Neuronal stem cell (in vitro differentiated cells): Measurements from ENCODE around the gene QSOX1.

ENCODE experiments used
- DNase-seq: peaks from one replicate; pipeline ENCODE4 v3.0.0-alpha.2; 2013; ENCODE audit warnings: low spot score
- H2AFZ ChIP-seq: one replicate; pipeline ENCODE4 v1.6.1; 2013; ENCODE audit warnings: mild to moderate bottlenecking, low read length, inconsistent platforms
- H2AK5ac ChIP-seq: 2 replicates; pipeline ENCODE4 v1.6.1; 2013; ENCODE audit warnings: low read depth, mild to moderate bottlenecking, inconsistent platforms, low read length, moderate library complexity, mixed read lengths
- H2BK120ac ChIP-seq: 2 replicates; pipeline ENCODE4 v1.6.1; 2013; ENCODE audit warnings: low read depth, mild to moderate bottlenecking, inconsistent platforms, low read length, moderate library complexity, mixed read lengths
- H2BK12ac ChIP-seq: one replicate; pipeline ENCODE4 v1.6.1; 2013; ENCODE audit warnings: low read length, inconsistent platforms
- H2BK15ac ChIP-seq: 2 replicates; pipeline ENCODE4 v1.6.1; 2013; ENCODE audit warnings: mild to moderate bottlenecking, low read length, inconsistent platforms, mixed read lengths
- H2BK5ac ChIP-seq: one replicate; pipeline ENCODE4 v1.6.1; 2013; ENCODE audit warnings: inconsistent platforms, mild to moderate bottlenecking, low read length, moderate library complexity
- H3K14ac ChIP-seq: one replicate; pipeline ENCODE4 v1.6.1; 2013; ENCODE audit warnings: low read length, inconsistent platforms
- H3K18ac ChIP-seq: 2 replicates; pipeline ENCODE4 v1.6.1; 2013; ENCODE audit warnings: low read length, inconsistent platforms
- H3K23ac ChIP-seq: 2 replicates; pipeline ENCODE4 v1.6.1; 2013; ENCODE audit warnings: low read depth, mild to moderate bottlenecking, mixed read lengths, low read length, inconsistent platforms; ENCODE audit not compliant: poor library complexity
- H3K27ac ChIP-seq: replicated peaks from 3 replicates; pipeline ENCODE4 v1.5.1; 2013; ENCODE audit warnings: low read length, inconsistent platforms
- H3K27me3 ChIP-seq, 3 experiments: 2 replicates each; pipeline ENCODE4 v1.6.1; 2013; ENCODE audit warnings: low read length in 3 of 3, mild to moderate bottlenecking in 2 of 3, inconsistent platforms in 1 of 3, low read depth in 1 of 3, mixed read lengths in 1 of 3, moderate library complexity in 1 of 3; ENCODE audit not compliant: control insufficient read depth in 3 of 3, insufficient read depth in 3 of 3
- H3K36me3 ChIP-seq, 2 donors: replicated peaks in 1 of 2; 2 replicates each; pipeline ENCODE4 v1.6.1; 2013; ENCODE audit warnings: low read length in 2 of 2; ENCODE audit not compliant: control insufficient read depth in 2 of 2, insufficient read depth in 2 of 2
- H3K4ac ChIP-seq: 2 replicates; pipeline ENCODE4 v1.6.1; 2013; ENCODE audit warnings: inconsistent platforms, mild to moderate bottlenecking, low read length, moderate library complexity
- H3K4me1 ChIP-seq, 2 donors: 1 replicate in 1 of 2; 2 replicates in 1 of 2; pipeline ENCODE4 v1.6.1; 2013; ENCODE audit warnings: low read length in 2 of 2, low read depth in 1 of 2; ENCODE audit not compliant: control insufficient read depth in 2 of 2, insufficient read depth in 1 of 2
- H3K4me2 ChIP-seq: one replicate; pipeline ENCODE4 v1.6.1; 2013; ENCODE audit warnings: mild to moderate bottlenecking, low read length, inconsistent platforms; ENCODE audit not compliant: insufficient read depth, poor library complexity, severe bottlenecking
- H3K4me3 ChIP-seq, 2 donors: 2 replicates each; pipeline ENCODE4 v1.5.1; 2013; ENCODE audit warnings: low read length in 2 of 2, mild to moderate bottlenecking in 2 of 2, inconsistent platforms in 1 of 2, moderate library complexity in 1 of 2
- H3K79me1 ChIP-seq: one replicate; pipeline ENCODE4 v1.6.1; 2013; ENCODE audit warnings: low read depth, mild to moderate bottlenecking, inconsistent platforms, low read length, moderate library complexity
- H3K9ac ChIP-seq: one replicate; pipeline ENCODE4 v1.6.1; 2013; ENCODE audit warnings: mild to moderate bottlenecking, low read depth, low read length, inconsistent platforms; ENCODE audit not compliant: poor library complexity
- H3K9me3 ChIP-seq, 2 donors: replicated peaks in 1 of 2; 2 replicates each; pipeline versions ENCODE3 to v1.6.1; 2013; ENCODE audit warnings: low read length in 2 of 2, mild to moderate bottlenecking in 2 of 2, inconsistent platforms in 1 of 2, low read depth in 1 of 2, mixed read lengths in 1 of 2, moderate library complexity in 1 of 2; ENCODE audit not compliant: control insufficient read depth in 2 of 2, insufficient read depth in 1 of 2
- H4K8ac ChIP-seq: one replicate; pipeline ENCODE4 v1.6.1; 2013; ENCODE audit warnings: low read depth, mild to moderate bottlenecking, inconsistent platforms, low read length, moderate library complexity
- H4K91ac ChIP-seq: one replicate; pipeline ENCODE4 v1.6.1; 2013; ENCODE audit warnings: low read length, low read depth, mild to moderate bottlenecking, inconsistent platforms; ENCODE audit not compliant: poor library complexity
- WGBS, 2 donors: extraction: QIAGEN DNeasy Blood & Tissue Kit; methylation state at CpG; one replicate each; pipeline ENCODE4 v1.1.7; 2013; ENCODE audit warnings: missing lambda C conversion rate in 2 of 2, mixed read lengths in 1 of 2; ENCODE audit not compliant: insufficient read length in 2 of 2, insufficient replicate concordance in 1 of 2; ENCODE audit errors: extremely low coverage in 2 of 2; 5-methylcytosine and 5-hydroxymethylcytosine counted together

QSOX1 gene

GRCh38 chr1:180233191-180234011 lies 78.7 kb downstream of the QSOX1 start:
- no peak overlapping the region for H3K9ac ChIP-seq
- H2AK5ac ChIP-seq: no peak overlapping the region
- no peak overlapping the region for H3K4me3 ChIP-seq

GRCh38 chr1:180234369-180235076 lies 79.9 kb downstream of the QSOX1 start:
- peak overlapping the region in 1 of 2 donors; percentile 62 for H3K4me3 ChIP-seq

More at GRCh38 chr1:180233191-180234011, 78.7 kb downstream of the QSOX1 start:
- Histone ChIP-seq H2BK120ac (no peak overlapping the region), H4K8ac (no peak overlapping the region), H3K79me1 (no peaks in the 10 kb centered on the region), H3K14ac (no peak overlapping the region), H3K36me3 (no peaks in the 10 kb centered on the region), H3K18ac (peak overlapping the region; percentile 20), H2BK15ac (no peak overlapping the region), H3K23ac (peak overlapping the region; percentile 26), H2BK5ac (no peak overlapping the region), H3K4ac (no peak overlapping the region), H2BK12ac (no peak overlapping the region), H3K27ac (no peak overlapping the region), H3K27me3 (peaks cover 71 to 93% (median 87%) of the 10 kb centered on the region in 3 experiments), H3K4me2 (no peak overlapping the region), H2AFZ (peak overlapping the region; percentile 69), H3K9me3 (peaks cover 0 to 7% of the 10 kb centered on the region in 2 donors), H3K4me1 (peaks cover 17 to 21% of the 10 kb centered on the region in 2 donors), H4K91ac (no peak overlapping the region)
- DNase-seq: no peak
- no CpG with 5 or more reads among the region's 71 CpGs for WGBS, 2 donors

GRCh38 chr1:180235077-180235501 lies 80.4 kb downstream of the QSOX1 start:
- H4K91ac ChIP-seq: no peak overlapping the region
- H3K27ac ChIP-seq: no peak overlapping the region
- peaks cover 0 to 3% of the 10 kb centered on the region in 2 donors for H3K9me3 ChIP-seq
- peak overlapping the region; percentile 5 for H3K18ac ChIP-seq
- no peaks in the 10 kb centered on the region for H3K79me1 ChIP-seq
- H3K4me2 ChIP-seq: peak overlapping the region; percentile 51
- peaks cover 16 to 21% of the 10 kb centered on the region in 2 donors for H3K4me1 ChIP-seq
- H2BK12ac ChIP-seq: no peak overlapping the region
- no peak overlapping the region for H3K23ac ChIP-seq
- H2AFZ ChIP-seq: peak overlapping the region; percentile 57
- WGBS, 2 donors: no CpG with 5 or more reads among the region's 30 CpGs
- no peak overlapping the region for H2AK5ac ChIP-seq
- no peak overlapping the region for H3K9ac ChIP-seq
- no peaks in the 10 kb centered on the region for H3K36me3 ChIP-seq
- DNase-seq: no peak
- H3K4me3 ChIP-seq: peak overlapping the region in 1 of 2 donors; percentile 59
- no peak overlapping the region for H3K4ac ChIP-seq
- H2BK120ac ChIP-seq: no peak overlapping the region
- peaks cover 63 to 98% (median 90%) of the 10 kb centered on the region in 3 experiments for H3K27me3 ChIP-seq
- H2BK15ac ChIP-seq: peak overlapping the region; percentile 27
- no peak overlapping the region for H2BK5ac ChIP-seq
- no peak overlapping the region for H4K8ac ChIP-seq
- H3K14ac ChIP-seq: no peak overlapping the region

More at GRCh38 chr1:180234369-180235076, 79.9 kb downstream of the QSOX1 start:
- peaks cover 0 to 3% of the 10 kb centered on the region in 2 donors for H3K9me3 ChIP-seq
- no peak overlapping the region for H3K4ac ChIP-seq
- H2AK5ac ChIP-seq: no peak overlapping the region
- H3K14ac ChIP-seq: no peak overlapping the region
- peaks cover 16 to 19% of the 10 kb centered on the region in 2 donors for H3K4me1 ChIP-seq
- H2BK5ac ChIP-seq: no peak overlapping the region
- no peak overlapping the region for H2BK12ac ChIP-seq
- H3K36me3 ChIP-seq: no peaks in the 10 kb centered on the region
- no peak for DNase-seq
- WGBS, 2 donors: no CpG with 5 or more reads among the region's 51 CpGs
- H3K23ac ChIP-seq: peak overlapping the region; percentile 80
- H4K91ac ChIP-seq: no peak overlapping the region
- peaks cover 63 to 93% (median 85%) of the 10 kb centered on the region in 3 experiments for H3K27me3 ChIP-seq
- no peak overlapping the region for H3K27ac ChIP-seq
- H3K4me2 ChIP-seq: peak overlapping the region; percentile 51
- H2AFZ ChIP-seq: peak overlapping the region; percentile 57
- no peak overlapping the region for H2BK120ac ChIP-seq
- peak overlapping the region; percentile 27 for H2BK15ac ChIP-seq
- H3K79me1 ChIP-seq: no peaks in the 10 kb centered on the region
- H4K8ac ChIP-seq: no peak overlapping the region
- H3K18ac ChIP-seq: peak overlapping the region; percentile 72
- no peak overlapping the region for H3K9ac ChIP-seq
